NCI-H1436 treated with DMSO at 0.1 percent for 48 hours (cell line): Measurements from ENCODE around the gene PDGFRB.

ENCODE experiments used
- DNase-seq: peaks from one replicate; lab custom pipeline; 2025; lab: John Stamatoyannopoulos, UW

The PDGFRB gene

GRCh38 chr5:150163035-150163434, 7.4 kb upstream of the PDGFRB start:
- DNase-seq: no peak

- no peak for DNase-seq
Observed at GRCh38 chr5:150162142-150162513, 6.5 kb upstream of the PDGFRB start.

- DNase-seq: no peak
Observed at GRCh38 chr5:150161242-150162141, 5.8 kb upstream of the PDGFRB start.

GRCh38 chr5:150160448-150161081, 4.9 kb upstream of the PDGFRB start:
- no peak for DNase-seq

DNA sequence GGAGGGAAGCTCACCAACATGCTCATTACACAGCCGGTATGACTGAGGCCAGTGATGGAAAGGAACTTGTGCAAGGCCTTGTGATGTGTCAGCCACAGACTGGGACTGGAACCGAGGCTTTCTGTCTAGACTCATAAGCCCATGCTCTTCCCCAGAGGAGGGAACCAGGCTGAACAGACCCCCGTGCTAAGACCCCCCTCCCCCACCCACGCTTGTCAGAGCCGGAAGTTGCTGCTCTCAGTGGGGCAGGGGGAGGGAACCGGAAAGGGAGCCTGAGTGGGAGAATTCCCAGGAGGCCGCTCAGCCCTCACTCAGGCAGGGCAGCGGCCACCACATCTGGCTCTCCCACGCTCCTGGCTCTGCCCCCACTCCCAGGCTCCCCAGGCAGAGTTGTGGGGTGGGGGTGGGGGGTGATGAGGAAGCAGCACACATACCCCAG, 4.1 kb upstream of the PDGFRB start:
- DNase-seq: no peak

- DNase-seq: no peak
Observed at GRCh38 chr5:150159031-150159430, 3.4 kb upstream of the PDGFRB start.

DNA sequence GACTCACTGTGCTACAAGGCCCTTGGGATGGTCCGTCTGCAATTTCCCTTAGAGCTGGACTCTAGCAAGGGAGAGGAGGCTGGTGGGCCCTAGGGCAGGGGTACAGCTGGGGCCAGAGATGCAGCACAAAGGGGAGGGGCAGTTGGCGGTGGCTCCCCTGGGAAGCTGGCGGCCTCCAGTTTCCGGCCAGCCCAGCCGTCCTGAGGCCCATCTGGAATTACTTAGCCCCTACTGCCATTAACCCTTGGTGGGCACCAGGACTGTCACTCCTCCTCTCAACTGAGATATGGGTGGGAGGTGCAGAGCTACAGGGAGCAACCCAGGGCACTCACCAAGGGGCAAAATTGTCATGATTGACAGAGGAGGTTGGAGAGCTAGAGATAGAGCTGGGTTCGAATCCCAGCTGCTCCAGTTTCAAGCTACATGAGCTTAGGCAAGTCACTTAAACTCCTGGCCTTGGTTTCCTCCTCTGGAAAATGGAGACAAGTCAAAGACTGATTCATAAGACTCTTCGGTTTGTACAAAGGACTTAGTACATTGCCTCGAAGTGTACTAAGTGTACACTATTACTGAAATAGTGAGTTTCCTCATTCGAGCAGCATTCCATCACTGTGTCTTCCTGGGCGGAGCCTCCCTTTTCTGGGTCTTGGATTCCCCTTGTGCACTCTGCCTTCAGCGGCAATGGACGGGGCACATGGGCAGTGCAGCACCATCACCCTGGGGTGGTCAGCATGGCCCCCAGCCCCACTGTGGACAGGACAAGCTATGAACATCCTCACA, 2.7 kb upstream of the PDGFRB start:
- DNase-seq: no peak

DNA sequence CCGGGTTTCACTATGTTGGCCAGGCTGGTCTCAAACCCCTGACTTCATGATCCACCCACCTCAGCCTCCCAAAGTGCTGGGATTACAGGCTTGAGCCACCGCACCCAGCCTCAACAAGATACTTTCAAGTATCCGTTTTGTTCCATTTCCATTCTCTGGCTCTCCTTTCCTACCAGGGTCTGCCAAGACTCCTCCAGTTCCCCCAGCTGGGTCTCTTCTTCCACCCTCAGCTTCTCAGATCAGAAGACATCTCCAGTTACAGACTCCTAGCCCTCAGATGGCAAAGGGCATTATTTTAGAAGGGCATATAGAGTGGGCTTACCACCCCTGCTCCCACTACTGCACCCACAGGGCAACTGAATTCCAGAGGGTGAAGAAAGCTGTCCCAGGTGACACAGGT, 1.5 kb upstream of the PDGFRB start:
- no peak for DNase-seq

- DNase-seq: no peak
Observed at GRCh38 chr5:150156540-150156939, 895 bp upstream of the PDGFRB start.

DNA sequence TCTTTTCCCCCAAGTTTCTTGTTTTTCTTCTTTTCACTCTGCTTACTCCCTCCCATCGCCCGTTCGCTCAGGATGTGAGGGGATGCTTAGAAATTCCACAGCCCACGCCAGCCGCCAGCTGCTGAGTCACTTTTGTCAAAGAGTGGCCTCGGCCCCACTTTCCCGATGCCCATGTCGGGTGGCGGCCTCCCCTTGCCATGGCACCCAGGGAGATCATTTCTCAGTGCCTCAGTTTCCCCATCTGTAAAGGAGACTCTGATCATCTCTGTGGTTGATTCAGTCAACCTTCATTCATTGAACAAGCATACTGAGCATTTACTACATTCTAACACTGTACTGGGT, 353 bp upstream of the PDGFRB start:
- DNase-seq: no peak

DNA sequence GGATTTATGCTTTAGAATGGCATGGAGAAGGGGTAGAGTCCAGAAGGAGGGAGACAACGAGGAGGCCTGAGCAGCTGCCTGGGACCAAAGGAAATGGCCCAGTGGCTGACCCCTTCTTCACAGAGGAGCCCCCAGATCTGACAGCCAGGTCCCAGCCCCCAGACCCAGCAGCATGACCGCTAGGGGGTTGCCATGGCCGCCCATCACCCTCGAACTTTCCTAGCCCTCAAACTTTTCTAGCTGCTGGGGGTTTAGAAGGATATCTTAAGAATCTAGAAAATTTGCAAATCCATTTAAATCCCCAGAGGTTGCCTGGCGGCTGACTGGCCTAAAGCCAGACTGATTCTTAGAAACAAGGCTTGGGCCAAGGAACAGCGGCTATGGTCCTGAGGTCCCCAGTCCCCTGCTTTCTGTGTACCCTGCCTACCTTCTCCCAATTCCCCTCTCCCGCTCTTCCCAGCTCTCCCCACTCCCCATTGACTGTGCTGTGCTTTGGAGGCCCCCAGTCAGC, 972 bp downstream of the PDGFRB start:
- DNase-seq: no peak

DNA sequence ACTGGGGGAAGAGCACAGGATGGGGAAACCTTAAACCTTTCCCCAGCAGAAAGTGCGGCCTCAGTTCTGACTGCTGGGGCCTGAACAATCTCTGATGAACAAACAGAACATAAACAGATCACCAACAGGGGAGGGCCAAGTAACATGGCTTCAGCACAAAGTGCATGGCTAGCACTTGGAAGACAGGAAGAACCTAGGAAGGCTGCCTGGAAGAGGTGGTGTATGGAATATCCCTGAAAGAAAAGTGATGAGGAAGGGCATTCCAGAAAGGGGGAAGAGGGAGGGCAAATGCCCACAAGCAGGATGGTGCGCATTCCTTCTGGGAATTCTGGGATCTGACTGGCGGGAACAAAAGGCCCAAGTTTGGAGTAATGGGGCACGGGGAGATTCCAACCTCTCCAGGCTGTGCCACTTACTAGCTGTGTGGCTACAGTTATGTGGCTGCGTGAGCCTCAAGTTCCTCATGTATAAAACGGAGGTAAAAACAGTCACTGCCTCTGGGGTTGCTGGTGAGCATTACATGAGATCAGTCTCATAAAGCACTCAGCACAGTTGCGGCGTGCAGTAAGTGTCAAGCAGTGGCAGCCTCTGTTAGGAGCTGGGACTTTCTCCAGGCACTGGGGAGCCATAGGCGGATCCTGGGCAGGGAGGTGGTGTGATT, 1.6 kb downstream of the PDGFRB start:
- DNase-seq: no peak

DNA sequence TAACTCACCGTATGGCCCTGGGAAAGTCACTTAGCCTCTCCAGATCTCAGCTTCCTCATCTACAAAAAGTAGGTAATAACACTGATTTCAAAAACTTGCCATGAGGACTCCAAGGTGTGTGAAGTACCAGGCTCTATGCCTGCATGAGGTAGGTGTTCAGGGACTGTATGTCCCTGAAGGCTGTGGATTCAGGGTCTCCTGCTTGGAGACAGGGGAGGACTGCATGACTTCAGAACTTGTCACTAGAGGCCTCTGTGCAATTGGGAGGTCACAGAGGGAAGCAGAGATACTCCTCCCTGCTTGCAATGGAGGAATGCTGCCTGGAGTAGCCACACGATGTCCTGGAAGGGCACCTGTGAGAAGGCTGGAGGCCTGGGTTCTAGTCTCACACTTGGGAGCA, 2.2 kb downstream of the PDGFRB start:
- no peak for DNase-seq

- DNase-seq: no peak
Observed at GRCh38 chr5:150152636-150153462, 2.8 kb downstream of the PDGFRB start.

- DNase-seq: no peak
Observed at GRCh38 chr5:150149618-150150017, 6.0 kb downstream of the PDGFRB start.

DNA sequence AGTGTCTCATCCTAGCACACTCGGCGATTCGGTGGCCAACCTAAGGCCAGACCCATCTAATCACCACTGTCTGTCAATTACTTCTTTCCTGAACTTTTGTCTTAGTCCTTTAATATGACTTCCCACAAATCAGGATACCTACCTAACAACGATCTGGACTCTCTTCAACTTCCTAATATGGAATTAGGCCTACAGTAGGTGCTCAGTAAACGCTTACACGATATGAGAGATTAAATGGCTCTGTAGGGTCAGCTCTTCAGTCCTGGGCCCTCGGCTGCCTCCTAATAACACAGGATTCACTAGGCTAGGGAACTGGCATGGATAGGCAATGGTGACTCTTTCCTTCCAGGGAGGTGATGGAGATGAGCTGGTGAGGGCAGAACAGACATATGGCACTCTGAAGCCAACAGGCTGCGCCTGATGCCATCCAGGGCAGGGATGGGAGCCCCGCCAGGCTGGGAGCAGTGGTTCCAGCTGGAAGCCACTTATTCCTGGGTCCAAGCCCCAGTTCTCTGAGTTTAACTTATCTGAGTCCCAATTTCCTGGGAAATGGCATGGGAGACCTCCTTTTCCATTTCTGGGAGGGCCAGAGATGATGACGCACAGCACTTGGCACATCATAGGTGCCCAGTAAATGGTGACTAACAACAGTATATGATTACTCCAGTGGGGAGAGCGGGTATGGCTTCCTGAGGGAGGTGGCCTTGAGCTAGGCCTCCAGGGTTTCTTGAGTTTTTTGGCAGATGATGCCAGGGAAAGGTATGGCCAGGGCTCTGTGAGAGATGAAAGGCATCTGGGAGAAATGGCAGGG, 7.3 kb downstream of the PDGFRB start:
- no peak for DNase-seq

DNA sequence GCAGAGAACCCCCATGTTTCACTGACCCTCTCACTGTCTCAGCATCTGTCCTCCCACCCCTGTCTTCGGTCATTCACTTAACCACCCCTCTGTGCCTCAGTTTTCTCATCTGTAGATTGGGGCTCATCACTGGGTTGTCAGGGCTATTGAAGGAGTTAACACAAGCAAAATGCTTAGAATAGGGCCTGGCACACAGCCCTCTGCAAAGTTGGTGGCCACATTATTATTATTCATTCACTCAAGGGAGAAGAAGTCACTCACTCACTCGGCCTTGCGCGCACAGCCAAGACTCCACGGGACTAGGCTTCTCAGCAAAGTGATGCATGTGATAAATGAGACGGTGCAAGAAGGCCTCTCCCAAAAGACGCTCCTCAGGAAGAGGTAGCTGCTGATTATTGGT, 8.0 kb downstream of the PDGFRB start:
- no peak for DNase-seq

DNA sequence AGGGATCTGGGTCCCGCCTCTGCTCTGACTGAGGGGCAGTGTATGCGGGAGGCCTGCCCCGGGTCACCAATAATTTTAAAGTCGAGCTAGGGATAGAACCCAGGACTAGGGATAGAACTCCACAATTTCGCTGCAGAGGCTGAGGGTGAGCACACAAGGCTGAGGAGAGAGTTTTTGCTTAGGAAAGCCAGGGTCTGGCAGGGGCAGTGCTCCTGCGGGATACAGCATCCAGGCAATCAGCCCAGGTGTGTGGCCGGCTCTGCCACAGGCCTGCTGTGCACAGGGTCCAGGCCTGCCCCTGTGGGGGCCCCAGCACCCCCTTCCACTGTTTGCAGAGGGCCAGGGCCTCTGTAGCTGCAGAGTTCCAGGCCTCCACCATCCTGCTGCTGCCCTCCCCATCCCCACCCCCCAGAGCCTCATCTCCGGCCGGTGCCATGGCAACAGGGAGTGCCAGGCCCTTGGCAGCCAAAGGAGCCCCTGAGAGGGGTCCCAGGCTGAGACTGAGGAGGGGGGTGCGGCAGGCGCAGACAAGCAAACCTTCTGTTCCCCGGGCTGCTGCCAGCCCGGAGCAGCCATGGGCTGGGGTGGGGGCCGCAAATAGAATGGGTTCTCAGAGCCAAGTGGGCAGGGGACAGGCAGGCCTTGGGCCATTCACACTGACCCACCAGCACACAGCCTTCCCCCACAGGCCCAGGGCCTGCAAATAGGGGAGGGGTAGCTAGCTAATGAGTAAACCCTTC, 8.6 kb downstream of the PDGFRB start:
- no peak for DNase-seq

- DNase-seq: no peak
Observed at GRCh38 chr5:150146235-150146634, 9.4 kb downstream of the PDGFRB start.

- no peak for DNase-seq
Observed at GRCh38 chr5:150144879-150145278, 10.8 kb downstream of the PDGFRB start.
